Stimulated activated CD8-positive, alpha-beta memory T cell treated with anti-CD3 and anti-CD28 coated beads, Interleukin-7, amount 100 ng/mL, for 48 hours (primary cell): ENCODE measurements around the gene SLC22A14.
"Not testable (repeated sequence)": the region's sequence is repeated elsewhere in the genome, so short reads cannot be mapped to it uniquely, and the experiment has no call there.

Experiments
- DNase-seq, 2 donors: peaks; one replicate each; pipeline ENCODE4 v3.0.0-alpha.2; 2020; ENCODE audit warnings: low read depth in 1 of 2; ENCODE audit errors: extremely low read depth in 1 of 2

The SLC22A14 gene

DNA sequence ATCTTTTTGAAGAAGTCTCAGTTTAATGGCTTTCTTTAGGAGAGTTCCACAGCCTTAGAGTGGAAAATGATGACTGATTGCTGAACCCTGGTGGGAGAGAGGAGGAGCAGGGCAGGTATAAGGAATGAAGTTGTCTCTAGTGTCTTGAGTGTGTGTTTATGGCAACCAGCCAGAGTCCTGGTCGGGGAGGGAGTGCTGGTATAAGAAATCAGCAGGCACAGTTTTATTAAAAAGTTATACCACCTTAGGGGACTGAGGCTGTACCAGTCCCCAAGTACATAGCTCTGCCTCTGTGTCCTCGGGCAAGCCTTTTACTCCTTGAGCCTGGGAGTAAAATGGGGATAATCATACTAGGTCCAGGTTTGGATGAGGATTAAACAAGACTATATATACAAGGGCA, 29.8 kb downstream of the SLC22A14 start:
- DNase-seq, result no peak

DNA sequence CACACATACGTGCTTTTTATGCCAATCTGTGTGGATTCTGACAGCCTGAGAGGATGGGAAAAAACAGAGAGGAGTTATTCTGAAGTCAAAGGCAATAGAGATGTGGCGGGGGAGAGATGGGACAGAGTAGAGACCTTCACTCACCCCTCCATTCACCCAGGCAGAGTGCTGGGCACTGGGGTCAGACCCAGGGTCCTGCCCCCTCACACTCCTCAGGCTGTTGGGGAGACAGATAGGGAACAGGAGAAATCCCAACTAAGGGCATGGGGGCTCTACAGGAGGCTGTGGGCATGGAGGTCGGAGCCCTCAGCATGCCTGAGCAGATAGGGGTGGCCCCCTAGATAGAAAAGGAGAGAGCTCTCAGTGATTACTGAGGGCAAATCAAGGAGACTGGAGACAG, 30.3 kb downstream of the SLC22A14 start:
- DNase-seq, result no peak

GRCh38 chr3:38313263-38313662, 31.2 kb downstream of the SLC22A14 start:
- no peak for DNase-seq

GRCh38 chr3:38313695-38314094, 31.6 kb downstream of the SLC22A14 start:
- DNase-seq, result no peak

- DNase-seq, result no peak
Observed at GRCh38 chr3:38314112-38314763, 32.1 kb downstream of the SLC22A14 start.

- no peak for DNase-seq
Observed at GRCh38 chr3:38314764-38315487, 32.8 kb downstream of the SLC22A14 start.

- no peak for DNase-seq
Observed at GRCh38 chr3:38315488-38316230, 33.6 kb downstream of the SLC22A14 start.

- no peak for DNase-seq
Observed at GRCh38 chr3:38316356-38317191, 34.5 kb downstream of the SLC22A14 start.

- no peak for DNase-seq
Observed at GRCh38 chr3:38317192-38317759, 35.2 kb downstream of the SLC22A14 start.

DNA sequence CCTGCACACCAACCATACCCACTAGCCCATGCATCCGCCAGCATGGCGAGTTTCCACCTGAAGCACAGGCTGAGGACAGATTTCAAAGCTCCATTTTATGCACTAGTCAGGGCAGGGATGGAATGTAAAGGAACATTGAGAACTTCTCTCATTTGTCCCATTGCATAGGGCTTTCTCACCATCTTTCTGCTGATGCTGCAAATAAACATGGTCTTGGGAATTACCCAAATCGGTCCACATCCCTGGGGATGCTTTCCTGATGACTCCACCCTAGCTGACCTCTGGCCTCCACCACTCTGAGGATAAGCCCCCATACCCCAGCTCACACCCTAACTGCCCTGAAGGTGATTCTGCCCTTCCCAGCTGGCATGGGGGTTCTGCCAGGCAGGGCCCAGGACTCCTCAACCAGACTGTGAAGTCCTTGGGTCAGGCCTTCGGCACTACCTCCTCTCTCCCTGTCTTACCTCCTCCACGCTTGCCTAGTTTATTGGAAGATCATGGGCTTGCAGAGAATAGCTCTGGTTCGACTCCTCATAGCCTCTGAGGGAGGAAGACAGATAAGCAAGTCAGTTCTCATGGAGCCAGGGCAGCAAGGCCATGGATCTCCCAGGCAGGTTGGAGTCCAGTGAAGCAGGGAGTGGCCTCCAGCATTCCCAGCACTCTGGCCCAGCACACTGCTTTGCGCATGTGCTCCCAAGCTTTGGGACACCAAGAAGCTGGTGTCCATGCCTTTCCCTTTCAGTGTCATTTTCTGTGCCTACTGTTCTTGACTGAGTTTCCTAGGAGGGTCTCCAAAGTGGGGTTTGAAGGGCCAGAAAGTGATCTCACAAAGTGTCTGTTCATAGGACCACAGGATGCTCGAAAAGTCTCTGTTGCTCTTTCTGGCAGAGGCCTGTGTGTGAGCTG, 36.9 kb downstream of the SLC22A14 start:
- no peak for DNase-seq

DNA sequence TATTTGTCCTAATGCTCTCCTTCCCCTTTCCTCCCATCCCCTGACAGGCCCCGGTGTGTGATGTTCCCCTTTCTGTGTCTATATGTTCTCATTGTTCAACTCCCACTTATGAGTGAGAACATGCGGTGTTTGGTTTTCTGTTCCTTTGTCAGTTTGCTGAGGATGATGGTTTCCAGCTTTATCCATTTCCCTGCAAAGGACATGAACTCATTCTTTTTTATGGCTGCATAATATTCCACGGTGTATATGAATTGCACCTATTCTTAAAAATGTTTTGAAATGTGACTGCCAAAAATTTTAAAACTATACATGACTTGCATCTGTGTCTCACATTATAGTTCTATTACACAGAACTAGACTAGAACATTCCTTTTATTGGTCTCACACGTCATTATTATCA, 38.5 kb downstream of the SLC22A14 start:
- DNase-seq, result not testable (repeated sequence)

DNA sequence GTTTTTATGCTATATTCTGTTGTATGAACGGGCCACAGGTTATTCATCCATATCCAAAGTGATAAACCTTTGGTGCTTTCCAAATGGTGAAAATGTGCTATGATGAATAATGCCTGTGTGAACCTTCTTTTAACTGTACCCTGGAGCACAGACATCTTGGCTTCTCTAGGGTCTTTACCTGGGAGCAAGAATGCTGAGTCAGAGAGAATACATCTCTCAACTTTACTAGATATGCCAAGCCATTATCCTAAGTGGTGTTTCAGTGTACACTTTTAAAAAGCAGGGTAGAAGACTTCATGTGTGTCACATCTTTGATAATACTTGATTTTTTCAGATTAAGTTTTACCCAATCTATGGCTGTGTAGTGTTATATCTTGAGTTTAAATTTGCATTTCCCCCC, 41.0 kb downstream of the SLC22A14 start:
- DNase-seq, result no peak

DNA sequence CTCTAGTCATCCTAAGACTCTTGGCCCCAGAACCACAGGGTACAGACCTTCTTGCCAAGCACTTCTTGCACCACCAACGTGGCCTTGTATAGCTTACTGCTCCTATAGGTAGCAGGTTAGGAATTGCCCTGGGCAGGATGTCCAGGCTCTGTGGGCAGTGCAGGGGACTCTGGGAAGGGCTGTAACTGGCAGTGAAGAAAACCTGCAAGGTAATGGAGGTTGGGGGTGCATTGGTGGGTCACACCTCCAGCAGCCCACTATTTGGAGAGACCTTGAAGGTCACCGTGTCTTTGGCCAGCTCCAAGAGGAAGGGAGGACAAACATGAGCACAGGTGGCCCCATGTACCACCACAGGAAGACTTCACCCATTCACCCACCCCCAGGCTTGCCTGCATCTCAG, 43.2 kb downstream of the SLC22A14 start:
- no peak for DNase-seq

DNA sequence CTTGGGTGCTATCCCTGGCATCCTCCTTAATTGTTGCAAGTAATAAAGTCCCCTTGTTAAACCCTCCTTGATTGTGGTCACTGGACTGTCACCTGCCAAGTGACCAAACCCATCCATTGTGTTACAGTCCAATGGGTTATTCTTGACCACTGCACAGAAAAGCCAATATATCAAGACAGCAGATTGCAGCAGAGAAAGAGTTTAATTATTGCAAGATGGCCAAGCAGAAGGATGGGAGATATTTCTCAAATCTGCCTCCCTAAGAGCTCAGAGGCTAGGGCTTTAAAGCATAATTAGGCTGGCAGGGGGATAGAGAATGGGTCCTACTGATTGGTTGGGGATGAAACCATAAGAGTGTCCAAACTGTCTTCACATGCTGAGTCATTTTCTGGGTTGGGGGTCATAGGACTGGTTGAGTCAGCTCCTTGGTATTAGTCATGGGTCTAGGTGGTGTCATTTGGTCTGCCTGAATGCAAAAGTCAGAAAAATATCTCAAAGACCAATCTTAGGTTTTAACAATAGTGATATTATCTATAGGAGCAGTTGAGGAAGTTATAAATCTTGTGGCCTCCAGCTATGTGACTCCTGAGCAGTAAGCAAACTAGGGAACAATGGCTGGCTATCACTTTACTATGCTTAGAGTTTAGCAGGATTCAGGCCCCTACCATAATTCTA, 45.4 kb downstream of the SLC22A14 start:
- DNase-seq, result no peak

DNA sequence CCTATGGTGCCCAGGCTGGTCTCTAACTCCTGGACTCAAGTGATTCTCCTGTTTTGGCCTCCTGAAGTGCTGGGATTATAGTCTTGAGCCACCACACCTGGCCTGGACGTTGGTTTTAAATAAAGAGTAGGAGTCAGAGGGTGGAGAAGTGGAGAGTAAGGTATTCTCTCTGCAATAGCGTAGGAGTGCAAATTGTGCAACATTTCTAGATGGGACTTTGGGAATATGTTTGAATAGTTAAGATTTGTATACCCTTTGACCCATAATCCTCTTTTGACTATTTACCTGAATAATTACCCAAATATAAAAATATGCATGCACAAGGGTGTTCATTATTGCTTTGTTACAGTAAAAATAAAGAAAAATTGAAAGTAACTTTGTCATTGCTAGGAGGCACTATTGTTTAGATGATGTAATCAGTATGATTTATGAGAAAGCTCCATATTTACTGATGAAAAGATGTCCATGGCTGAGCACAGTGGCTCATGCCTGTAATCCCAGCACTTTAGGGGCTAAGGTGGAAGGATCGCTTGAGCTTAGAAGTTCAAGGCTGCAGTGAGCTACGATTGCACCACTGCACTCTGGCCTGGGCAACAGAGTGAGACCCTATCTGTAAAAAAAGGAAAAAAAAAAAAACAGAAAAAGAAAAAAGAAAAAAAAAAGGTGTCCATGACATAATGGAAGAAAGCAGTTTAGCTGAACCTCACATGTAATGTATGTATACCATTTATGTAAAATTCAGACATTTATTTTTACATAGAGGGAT, 49.3 kb downstream of the SLC22A14 start:
- DNase-seq, result no peak

GRCh38 chr3:38332201-38332600, 50.1 kb downstream of the SLC22A14 start:
- DNase-seq, result no peak

- no peak for DNase-seq
Observed at GRCh38 chr3:38334142-38335055, 52.3 kb downstream of the SLC22A14 start.
